GM19328 (cell line): ENCODE results near the gene MGAT5B.

Experiments used
- ATAC-seq: cut with Tn5 transposase; IDR thresholded peaks from one replicate; pipeline ENCODE4 v1.9.1; 2021; ENCODE audit warnings: mild to moderate bottlenecking, moderate library complexity; ENCODE audit not compliant: unreplicated experiment

MGAT5B gene

DNA sequence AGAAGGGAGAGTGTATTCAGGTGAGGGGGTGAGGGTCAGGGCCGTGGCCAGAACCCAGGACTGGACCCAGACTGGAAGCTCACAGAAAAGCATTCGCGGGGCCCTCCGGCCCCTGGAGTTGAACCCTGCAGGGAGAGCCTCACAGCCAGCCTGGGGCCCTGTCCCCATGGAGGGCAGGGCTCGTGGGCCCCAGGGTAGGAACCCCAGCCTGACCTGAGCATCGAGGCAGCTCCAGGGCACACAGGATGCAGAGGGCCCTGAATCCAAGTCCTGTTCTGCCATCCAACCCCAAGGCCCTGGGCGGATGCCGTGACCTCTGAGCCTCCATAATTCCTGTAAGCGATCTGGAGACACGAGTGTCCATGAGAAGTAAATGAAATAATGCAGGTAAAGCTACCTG, 79.1 kb downstream of the MGAT5B start:
- no peak for ATAC-seq

DNA sequence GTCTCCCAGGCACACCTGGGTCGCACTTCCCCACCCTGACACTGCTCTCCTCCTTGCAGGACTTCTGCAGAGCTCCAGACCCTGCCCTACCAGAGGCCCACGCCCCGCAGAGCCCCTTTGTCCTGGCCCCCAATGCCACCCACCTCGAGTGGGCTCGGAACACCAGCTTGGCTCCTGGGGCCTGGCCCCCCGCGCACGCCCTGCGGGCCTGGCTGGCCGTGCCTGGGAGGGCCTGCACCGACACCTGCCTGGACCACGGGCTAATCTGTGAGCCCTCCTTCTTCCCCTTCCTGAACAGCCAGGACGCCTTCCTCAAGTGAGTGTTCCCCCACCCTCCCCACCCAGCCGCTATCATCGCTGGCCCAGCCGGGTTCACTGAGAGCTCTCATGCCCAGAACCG, 79.6 kb downstream of the MGAT5B start:
- no peak for ATAC-seq

DNA sequence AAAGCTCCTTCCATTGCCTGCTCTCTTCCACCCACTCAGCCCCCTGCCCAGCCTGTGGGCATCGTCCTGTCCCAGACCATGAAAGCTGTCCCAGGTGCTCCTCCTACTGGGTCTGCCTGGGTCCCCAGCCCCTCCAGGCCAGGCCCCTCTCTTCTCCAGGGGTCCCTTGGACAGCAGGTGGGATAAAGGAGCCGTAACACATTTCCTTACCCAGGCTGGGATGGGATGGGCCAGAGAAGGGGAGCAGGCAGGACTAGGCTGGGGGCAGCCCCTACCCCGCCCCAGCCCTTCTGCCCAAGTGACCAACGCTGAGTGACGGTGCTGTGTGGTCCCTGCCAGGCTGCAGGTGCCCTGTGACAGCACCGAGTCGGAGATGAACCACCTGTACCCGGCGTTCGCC, 80.1 kb downstream of the MGAT5B start:
- ATAC-seq: no peak

DNA sequence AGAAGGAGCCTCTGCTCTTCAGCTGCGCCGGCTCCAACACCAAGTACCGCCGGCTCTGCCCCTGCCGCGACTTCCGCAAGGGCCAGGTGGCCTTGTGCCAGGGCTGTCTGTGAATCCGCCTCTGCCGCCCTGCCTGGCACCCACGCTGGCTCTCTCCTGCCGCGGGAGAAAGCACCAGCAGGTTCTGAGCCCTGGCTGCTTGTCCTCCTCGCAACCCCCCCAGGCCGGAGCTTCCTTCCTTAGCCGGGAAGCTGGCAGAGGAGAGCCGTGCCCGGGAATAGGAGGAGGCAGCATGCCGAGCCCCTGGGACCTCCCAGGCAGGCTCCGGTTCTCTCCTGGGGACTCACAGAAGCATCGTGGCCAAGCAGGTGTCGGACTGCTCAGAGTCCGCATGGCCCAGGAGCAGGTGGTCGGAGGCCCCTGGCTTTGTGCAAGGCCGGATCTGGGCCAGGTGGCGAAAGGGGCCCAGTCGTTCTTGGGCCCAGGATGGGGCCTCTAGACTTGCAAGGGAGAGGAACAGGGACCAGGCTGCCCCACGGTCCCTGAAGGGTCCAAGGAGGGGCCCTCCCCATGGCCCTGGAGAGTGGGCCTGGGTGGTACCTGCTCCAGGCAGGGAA, 80.6 kb downstream of the MGAT5B start:
- ATAC-seq: no peak

DNA sequence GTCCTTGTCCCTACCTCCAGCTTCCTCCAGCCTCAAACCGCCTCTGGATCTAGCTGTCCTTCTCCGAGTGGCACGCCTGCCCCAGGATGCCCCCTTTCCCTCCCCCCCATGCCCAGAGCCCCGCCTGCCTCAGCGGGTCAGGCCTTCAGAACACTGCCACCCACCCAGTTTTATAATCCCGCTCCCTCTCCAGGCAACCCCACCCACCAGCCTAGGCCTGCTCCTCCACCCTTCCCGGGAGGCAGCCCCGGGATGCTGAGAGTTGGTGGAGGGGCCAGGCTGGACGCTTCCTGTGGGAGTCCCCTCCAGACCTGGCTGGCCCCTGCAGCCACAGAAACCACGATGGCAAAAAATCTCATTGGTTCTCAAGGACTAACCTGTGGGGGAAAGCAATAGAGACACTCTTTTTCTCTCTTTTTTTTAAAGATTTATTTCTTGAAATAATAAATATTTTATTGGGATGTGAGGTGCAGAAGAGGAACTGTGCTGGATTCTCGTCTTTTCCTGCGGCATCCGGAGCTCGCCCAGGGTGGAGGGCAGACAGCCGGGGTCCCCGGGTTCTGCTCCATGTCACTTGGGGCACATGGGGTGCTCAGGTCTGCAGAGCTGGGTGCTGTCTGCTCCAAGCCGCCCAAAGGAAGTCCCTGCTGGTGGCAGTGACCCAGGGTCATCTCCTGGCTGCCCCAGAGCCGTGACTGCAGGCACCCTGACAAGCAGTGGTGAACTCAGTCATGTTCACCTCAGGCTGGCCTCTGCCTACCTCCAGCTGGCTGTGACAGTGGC, 81.9 kb downstream of the MGAT5B start:
- no peak for ATAC-seq

DNA sequence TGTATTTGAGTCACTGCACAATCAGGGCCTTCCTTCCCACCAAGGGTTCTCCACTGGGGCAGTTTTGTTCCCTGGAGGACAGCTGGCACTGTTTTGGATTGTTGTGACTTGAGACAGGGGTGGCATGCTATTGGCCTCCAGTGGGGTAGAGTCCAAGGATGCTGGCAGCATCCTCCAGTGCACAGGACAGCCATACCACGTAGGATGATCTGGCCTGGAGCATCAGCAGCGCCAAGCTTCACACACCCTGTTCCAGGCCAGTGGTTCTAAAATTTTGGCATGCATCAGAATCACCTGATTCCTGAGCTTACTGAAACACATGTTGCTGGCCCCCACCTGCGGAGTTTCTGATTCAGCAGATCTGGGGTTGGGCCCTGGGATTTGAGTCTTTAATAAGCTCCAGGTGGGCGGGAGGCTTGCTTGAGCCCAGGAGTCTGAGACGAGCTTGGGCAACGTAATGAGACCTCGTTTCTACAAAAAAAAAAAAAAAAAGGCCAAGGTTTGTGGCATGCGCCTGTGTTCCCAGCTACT, 83.2 kb downstream of the MGAT5B start:
- no peak for ATAC-seq

DNA sequence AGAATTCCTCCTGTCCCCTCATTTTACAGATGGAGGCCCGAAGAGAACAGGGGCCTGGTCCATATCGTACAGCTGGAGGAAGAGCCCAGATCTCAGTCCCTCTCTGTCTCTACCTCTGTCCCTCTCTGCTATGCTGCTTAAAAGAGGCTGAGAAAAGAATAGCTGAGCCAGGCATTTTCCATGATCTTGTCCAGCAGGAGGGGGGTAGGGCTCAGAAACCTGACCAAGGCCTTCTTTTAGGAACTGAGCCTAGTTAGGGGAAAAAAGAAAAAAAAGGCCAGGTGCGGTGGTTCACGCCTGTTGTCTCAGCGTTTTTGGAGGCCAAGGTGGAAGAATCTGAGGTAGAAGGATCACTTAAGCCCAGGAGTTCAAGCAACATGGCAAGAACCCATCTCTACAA, 84.2 kb downstream of the MGAT5B start:
- ATAC-seq: no peak

DNA sequence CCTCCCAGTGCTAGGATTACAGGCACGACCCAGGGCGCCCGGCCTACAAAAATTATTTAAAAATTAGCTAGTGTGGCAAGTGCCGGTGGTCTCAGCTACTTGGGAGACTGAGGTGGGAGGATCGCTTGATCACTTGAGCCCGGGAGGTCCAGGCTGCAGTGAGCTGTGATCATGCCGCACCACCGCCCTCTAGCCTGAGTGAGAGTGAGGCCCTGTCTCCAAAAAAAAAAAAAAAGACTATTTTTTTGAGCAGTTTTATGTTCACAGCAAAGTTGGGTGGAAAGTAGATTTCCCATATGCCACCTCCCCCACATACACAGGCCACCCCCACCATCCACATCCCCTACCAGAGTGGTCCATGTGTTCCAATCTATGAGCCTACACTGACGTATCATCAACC, 84.9 kb downstream of the MGAT5B start:
- ATAC-seq: no peak

DNA sequence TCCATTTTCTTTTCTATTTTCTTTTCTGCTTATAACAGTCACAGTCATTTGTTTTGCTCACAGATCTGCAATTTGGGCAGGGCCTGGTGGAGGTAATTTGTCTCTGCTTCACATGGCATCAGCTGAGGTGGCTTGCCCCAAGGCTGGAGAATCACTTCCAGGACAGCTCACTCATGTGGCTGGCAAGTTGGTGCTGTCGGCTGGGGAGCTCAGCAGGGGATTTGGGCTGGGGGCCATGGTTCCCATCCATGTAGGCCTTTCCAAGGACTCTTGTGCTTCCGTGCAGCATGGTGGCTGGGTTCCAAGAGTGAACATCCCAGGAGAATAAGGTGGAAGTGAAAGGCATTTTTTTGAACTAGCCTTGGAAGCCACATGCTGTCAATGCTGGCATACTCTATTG, 85.7 kb downstream of the MGAT5B start:
- ATAC-seq: no peak

DNA sequence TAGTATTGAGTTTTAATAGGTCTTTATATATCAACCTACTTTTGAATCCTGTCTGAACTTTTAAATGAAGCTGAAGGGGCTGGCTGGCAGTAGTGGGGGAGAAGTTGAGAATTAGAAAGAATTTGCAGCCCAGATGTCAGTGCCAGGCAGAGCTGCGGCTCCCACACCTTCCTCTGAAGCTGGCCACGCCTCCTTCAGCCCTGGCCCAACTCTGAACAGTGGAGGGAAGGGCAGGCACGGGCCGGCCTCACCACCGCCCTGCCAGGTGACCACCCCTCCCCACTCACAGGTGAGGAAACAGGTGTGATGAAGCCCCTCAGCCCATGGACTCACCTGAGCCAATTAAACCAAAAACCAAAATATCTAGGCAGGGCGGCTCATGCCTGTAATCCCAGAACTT, 87.0 kb downstream of the MGAT5B start:
- no peak for ATAC-seq

DNA sequence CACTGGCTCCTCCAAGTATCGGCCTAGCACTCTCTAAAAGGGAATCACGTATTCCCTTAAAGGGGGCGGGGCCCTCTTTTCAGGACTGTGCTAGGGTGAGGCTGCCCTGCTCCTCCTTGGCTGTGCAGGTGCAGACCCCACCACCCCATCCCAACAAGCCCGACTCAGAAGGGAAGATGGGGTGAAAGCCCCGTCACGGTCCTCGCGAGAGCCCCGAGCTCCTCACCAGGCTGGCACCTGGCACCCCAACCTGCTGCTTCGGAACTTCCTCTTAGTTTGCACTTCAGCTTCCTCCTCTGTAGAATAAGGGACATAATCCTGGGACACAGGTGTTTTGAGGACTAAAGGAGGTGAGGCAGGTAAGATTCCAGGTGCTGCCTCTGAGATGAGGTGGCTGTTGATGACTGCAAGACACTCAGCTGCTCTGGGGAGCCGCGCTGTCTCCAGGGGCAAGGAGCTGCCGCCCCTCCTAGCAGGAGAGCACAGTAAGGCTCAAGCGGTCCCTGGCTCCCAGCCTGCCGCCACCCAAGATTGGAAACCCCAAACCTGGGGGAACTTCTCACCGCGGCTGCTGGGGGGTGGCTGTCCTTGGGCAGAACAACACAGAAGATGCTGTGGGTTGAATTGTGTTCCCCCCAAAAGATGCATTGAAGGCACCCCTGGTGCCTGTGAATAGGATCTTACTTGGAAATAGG, 88.8 kb downstream of the MGAT5B start:
- ATAC-seq: no peak

DNA sequence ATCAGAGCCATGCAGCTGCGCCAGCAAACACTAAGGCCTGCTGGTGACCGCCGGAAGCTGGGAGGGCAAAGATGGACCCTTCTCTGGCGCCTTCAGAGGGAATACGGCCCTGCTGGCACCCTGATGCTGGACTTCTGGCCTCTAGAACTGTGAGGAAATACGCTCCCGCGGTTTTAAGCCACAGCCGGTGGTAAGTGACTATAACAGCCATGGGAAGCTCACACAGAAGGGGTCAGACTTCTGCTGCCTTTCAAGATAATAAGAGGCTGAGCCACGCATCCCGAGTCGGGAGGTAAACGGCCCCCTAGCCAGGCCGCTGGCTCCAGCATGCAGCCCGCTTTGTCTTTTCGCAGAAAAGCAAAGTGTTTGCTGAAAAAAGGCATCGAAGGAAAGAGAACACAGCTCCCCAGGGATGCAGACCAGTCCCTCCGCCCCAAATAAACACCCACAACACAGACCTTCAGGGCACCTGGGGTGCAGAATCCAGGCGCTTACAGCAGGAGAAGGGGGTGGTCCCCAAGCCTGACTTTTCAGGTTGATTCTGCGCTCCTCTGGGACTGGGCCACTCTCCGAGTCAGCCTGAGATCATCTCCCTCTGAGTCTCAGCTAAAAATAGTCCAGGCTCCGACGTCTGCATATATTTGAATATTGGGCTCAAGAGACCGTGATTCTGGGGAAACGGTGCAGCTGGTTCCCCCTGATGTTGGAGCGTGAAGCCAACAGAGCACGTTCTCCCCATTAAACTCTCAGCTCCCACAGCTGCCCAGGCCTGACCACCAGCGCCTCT, 89.7 kb downstream of the MGAT5B start:
- ATAC-seq: no peak

DNA sequence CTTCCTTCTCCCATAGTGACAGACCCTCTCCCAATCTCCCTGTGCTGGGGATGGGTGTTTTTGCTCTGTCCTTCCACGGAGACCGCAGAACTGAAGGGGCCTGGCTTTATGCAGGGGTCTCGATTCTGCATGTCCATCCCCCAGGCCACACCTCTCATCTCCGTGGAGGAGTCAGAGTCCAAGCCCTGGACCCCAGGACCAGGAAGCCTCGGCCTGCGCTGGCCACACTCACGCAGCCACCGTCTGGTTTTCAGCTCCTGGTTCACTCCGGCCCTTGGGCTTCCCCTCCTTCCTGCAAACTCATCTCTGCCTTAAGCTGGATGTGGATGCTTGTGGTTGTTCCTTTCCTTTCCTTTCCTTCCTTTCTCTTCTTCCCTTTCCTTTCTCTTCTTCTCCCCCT, 90.8 kb downstream of the MGAT5B start:
- no peak for ATAC-seq

DNA sequence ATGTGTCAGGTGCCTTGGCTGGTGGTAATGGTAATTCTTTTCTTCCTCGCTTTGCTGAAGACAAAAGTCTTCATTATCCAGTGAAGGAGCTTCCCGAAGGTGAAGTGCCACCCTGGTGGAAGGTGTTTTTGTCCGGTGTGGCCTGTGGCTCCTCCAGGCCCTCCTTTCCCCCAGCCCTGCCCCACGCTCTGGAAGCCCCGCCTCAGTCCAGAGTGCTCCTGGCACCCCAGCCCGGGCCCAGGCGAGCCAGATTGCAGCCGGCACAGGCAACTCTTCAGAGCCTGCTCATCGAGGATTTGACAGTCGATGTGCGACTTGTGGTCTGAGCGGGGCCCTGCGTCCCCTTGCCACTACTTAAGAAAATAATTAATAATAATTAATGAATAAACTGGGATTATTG, 93.7 kb downstream of the MGAT5B start:
- no peak for ATAC-seq

DNA sequence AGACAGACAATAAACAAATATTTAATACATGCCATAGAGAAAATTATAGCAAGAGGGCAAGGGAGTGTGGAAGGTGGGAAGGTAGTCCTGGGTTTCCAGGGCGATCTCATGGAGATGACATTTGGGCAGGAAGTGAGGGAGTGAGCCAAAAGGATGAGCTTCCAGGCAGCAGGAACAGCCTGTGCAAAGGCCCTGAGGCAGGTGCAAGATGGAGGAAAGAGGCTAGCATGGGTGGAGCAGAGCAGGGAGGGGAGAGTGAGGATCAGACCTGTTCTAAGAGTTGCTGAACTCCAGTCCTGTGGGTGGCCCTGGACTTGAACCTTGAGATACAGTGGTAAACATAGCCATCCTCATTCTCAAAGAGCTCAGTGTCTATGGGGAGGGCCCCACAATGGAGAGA, 94.7 kb downstream of the MGAT5B start:
- ATAC-seq: no peak

DNA sequence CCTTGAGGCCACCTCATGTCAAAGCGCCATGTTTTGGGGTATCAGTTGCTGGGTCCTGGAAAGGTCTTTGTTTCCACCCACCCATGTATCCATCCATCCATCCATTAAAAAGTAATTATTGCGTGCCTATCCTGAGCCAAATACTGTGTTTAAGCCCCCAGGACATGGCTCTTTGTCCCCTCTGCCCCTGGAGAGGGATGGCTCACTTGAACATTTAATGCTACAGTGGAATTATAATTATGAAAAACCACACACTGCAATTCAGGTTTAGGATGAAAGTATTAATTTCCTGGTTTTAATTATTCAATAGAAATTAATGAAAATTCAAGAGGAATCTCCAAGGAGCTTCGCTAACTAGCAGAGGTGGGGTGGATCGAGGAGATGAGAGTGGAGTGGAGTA, 97.8 kb downstream of the MGAT5B start:
- no peak for ATAC-seq

DNA sequence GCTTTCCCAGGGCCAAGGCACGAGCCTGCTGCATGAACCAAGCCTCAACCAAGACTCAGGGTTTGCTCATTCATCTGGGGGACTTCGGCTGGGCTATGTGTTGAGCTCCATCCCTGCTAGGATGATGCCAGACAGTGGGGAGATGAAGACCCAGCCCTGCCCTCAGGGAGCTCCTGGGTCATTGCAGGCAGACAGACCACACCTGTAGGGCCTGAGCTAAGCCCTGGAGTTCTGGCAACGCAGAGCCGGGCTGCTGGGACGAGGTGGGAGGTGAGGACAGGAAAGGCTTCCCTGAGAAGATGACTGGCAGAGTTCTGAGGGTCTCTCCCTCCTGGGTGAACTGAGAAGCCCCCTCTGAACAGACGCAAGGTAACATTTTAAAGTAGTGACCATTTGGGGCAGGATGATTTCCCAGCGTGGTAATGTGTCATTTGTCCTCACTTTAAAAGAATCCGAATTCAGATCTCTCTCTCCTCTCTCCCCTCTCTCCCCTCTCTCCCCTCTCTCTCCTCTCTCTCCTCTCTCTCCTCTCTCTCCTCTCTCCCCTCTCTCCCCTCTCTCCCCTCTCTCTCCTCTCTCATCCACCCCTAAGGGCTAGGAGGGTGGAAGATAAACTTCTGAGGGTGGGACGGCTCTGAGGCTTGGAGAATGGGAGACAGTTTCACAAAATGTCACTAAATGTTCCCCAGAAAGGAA, 98.4 kb downstream of the MGAT5B start:
- ATAC-seq: no peak

DNA sequence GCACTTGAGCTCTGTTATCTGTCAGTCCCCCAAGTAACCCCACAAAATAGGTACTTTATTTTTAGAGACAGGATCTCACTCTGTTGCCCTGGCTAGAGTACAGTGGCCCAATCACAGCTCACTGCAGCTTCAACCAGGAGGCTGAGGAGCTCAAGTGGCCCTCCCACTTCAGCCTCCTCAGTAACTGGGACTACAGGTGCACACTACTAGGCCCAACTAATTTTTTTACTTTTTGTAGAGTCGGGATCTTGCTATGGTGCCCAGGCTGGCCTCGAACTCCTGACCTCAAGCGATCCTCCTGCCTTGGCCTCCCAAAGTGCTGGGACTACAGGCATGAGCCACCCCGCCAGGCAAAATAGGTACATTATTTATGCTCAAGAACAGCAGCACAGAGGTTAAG, 99.6 kb downstream of the MGAT5B start:
- no peak for ATAC-seq

DNA sequence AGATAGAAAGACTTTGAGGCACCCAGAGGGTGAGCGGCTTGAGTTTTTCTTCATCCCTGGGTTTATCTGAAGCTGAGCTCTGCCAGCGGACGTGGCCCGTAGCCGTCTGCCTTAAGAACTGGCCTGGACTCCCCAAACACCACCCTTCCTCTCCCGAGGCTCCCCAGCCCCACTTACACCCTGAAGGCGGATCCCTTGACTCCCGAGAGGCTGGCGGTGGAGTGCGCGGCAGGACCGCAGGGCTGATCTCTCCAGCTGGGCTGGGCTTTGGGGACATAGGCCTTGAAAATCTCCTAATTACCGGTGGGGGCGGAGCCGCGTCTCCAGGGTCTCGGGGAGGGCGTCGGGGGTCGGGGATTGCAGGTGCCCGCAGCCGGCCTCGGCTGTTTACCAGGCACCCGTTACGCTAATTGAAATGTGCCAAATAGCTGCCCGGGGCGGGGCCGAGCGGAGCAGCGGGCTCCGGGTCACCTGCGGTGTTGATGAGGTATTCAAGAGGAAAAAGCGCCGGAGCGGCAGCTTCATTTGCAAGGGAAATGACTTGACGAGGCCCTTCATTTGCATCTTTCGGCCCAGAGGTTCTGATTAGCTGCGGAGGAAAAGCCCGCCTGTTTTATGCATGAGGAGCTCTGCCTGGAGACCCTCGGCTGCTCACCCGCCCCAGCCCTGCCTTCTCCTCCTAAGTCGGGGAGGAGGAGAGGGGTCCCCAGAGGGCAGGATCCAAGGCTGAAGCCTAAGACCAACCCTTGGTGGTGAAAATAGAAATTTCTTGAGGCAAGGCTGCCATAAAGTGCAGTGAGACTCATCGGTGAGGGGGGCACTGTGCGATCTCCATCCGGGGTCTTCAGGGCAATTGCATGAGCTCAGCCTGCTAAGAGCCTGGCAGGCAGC, 100.7 kb downstream of the MGAT5B start:
- ATAC-seq: no peak
